Placental pericyte (primary cell): ENCODE measurements around the gene OR4N2. TPM values are rescaled to one million over a fixed set of nuclear protein-coding genes. Genes with fewer than 3 reads are reported as not detected.

ENCODE experiments used
- total RNA-seq: library from RNA; depleted of rRNA; stranded (reverse); fragments of >200 nt; gene quantifications from 2 replicates; pipeline ENCODE4 v1.2.3, GENCODE V29; 2012

Gene OR4N2
- total RNA-seq, result not detected in 2 replicates

GRCh38 chr14:19803470-19803869 lies at the start of gene OR4N2:
Gene OR4N2, plus strand, starts transcription at chr14:19803770. Its CDS starts 23,679 bp downstream, at chr14:19827449.

GRCh38 chr14:19773204-19773603 lies 30.4 kb upstream of the OR4N2 start, which contains the start of gene OR4M1:
Gene OR4M1, plus strand, starts transcription at chr14:19773504. Its CDS starts 6,819 bp downstream, at chr14:19780323.

GRCh38 chr14:19874842-19875241 lies 71.3 kb downstream of the OR4N2 start, which contains the start of gene OR4K2:
Gene OR4K2, plus strand, starts transcription at chr14:19875142. Its CDS starts 1,126 bp downstream, at chr14:19876268.

Other genes with a start within 250 kb of the OR4N2 start
- gene OR11H2, start 89.9 kb upstream of the OR4N2 start, total RNA-seq, result not detected in 2 replicates
- gene OR4Q3, start 60.2 kb upstream of the OR4N2 start, total RNA-seq, result not detected in 2 replicates
- gene OR4M1, start 30.3 kb upstream of the OR4N2 start, total RNA-seq, result not detected in 2 replicates
- gene OR4K2, start 71.4 kb downstream of the OR4N2 start, total RNA-seq, result not detected in 2 replicates
- gene OR4K5, start 116.8 kb downstream of the OR4N2 start, total RNA-seq, result not detected in 2 replicates
- not detected in 2 replicates for gene OR4K1, start 127.1 kb downstream of the OR4N2 start, total RNA-seq
- gene OR4K15, start 171.8 kb downstream of the OR4N2 start, total RNA-seq, result not detected in 2 replicates
- gene OR4Q2, start 198.4 kb downstream of the OR4N2 start, total RNA-seq, result not detected in 2 replicates
- gene OR4K14, start 215.5 kb downstream of the OR4N2 start, total RNA-seq, result not detected in 2 replicates
- gene OR4K13, start 232.3 kb downstream of the OR4N2 start, total RNA-seq, result not detected in 2 replicates